GM19099 (cell line): ENCODE data around the gene PHKG1.

Source experiments
- POLR2A ChIP-seq: IDR thresholded peaks from 3 replicates; pipeline ENCODE4 v1.6.1; 2011; ENCODE audit warnings: low read depth; ENCODE audit not compliant: insufficient read length; ENCODE audit errors: extremely low read depth

The PHKG1 gene

GRCh38 chr7:56086761-56087160, 6.0 kb downstream of the PHKG1 start:
- no peak for TF ChIP-seq POLR2A

GRCh38 chr7:56083150-56083785, 9.5 kb downstream of the PHKG1 start:
- TF ChIP-seq POLR2A: no peak

DNA sequence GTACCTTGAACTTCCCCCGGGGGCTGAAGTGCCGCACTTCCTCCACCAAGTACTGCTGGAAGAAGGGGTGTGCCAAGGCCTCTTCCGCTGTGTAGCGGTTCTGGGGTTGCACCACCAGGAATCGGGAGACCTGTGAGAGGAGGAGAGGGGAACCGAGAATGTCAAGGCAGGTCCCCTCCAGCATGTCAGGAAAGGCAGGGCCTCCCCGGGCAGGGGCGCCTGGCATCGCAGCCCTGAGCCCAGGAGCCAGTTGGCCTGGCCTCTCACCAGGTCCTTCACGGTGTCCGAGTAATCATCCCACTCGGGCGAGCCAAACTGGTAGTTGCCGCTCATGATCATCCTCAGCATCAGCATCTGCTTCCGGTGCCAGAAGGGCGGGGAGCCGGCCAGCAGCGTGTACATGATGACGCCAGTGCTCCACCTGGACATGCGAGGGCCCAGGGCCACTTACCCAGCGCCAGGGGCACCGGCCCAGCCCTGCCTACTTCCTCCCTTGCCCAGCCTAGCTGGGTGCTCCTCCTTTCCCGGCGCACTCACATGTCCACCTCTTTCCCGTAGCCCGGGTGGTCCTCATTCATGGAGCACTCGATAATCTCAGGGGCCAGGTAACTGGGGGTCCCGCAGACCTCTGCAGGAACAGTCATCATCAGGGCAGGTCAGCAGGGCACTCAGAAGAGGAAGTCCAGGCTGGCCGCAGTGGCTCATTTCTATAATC, 11.0 kb downstream of the PHKG1 start:
- TF ChIP-seq POLR2A: no peak

DNA sequence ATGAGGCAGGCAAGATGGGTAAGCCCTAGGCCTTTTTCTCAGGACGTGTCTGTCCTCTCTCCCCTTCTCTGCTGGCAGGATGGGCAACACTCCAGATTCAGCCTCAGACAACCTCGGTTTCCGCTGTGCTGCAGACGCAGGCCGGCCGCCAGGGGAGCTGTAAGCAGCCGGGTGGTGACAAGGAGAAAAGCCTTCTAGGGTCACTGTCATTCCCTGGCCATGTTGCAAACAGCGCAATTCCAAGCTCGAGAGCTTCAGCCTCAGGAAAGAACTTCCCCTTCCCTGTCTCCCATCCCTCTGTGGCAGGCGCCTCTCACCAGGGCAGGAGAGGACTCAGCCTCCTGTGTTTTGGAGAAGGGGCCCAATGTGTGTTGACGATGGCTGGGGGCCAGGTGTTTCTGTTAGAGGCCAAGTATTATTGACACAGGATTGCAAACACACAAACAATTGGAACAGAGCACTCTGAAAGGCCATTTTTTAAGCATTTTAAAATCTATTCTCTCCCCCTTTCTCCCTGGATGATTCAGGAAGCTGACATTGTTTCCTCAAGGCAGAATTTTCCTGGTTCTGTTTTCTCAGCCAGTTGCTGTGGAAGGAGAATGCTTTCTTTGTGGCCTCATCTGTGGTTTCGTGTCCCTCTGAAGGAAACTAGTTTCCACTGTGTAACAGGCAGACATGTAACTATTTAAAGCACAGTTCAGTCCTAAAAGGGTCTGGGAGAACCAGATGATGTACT, 13.1 kb downstream of the PHKG1 start:
- TF ChIP-seq POLR2A: no peak

GRCh38 chr7:56078196-56078595, 14.6 kb downstream of the PHKG1 start:
- TF ChIP-seq POLR2A: no peak

- no peak for TF ChIP-seq POLR2A
Observed at GRCh38 chr7:56077681-56078080, 15.1 kb downstream of the PHKG1 start.

DNA sequence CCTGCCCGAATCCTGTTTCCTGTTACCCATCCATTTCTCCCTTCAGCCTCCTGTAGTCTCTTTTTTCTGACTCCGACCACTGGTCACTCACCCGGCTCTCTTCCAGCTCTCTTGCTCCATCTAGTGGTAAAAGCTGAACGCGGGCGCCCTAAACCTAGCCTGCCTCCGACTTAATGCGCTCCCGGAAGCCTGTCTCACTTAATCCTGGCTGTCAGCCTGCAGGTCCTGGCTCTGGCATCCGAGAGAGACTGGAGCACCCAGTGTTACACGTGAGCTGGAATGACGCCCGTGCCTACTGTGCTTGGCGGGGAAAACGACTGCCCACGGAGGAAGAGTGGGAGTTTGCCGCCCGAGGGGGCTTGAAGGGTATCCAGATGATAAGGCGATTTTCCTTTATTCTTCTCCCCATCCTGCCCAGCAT, 18.4 kb downstream of the PHKG1 start:
- no peak for TF ChIP-seq POLR2A

- TF ChIP-seq POLR2A: peak; percentile 94
Observed at GRCh38 chr7:56063882-56064625, 28.7 kb downstream of the PHKG1 start, which contains the start of gene SUMF2. TSS of gene SUMF2 (plus strand) at chr7:56064286. CDS start at chr7:56064312, 26 bp downstream.

- TF ChIP-seq POLR2A: no peak
Observed at GRCh38 chr7:56063500-56063881, 29.3 kb downstream of the PHKG1 start.

DNA sequence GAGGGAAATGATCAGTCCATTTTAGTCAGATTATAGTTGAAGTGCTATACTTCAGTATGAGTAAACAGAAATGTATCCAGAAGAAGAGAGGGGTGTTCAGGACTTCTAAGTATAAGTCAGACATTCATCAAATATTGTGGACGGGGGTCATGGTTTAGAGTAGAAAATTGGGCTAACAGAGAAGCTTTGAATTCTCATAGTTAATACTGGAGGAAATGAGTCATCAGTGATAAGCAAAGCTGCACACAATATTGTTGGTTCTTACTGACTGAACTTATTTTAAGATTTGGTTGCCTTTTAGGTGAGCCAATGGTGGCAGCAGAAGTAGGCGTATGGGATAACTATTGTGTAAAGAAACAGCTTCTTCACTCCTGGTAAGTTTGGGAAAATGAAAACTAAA, 30.4 kb downstream of the PHKG1 start:
- no peak for TF ChIP-seq POLR2A

- no peak for TF ChIP-seq POLR2A
Observed at GRCh38 chr7:56053993-56054392, 38.8 kb downstream of the PHKG1 start.

DNA sequence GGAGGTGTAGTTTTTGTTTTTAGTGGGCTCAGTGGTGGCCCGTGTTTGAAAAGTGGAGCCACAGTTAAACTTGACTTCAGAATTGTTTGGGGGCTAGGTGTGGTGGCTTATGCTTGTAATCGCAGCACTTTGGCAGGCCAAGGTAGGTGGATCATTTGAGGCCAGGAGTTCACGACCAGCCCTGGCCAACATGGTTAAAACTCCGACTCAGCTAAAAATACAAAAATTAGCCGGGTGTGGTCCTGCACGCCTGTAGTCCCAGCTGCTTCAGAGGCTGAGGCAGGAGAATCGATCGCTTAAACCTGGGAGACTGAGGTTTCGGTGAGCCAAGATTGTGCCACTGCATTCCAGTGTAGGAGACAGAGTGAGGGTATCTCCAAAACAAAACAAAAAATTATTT, 39.4 kb downstream of the PHKG1 start:
- TF ChIP-seq POLR2A: no peak

- TF ChIP-seq POLR2A: peak; percentile 77
Observed at GRCh38 chr7:56051339-56052191, 41.2 kb downstream of the PHKG1 start, which contains the start of the genes CCT6A and PSPH. TSS of gene CCT6A (plus strand) at chr7:56051765. CDS start at chr7:56051849, 84 bp downstream. TSS of gene PSPH (minus strand) at chr7:56051444. CDS start at chr7:56021212, 30,232 bp downstream.

GRCh38 chr7:56051053-56051338, 41.8 kb downstream of the PHKG1 start:
- TF ChIP-seq POLR2A: no peak
